ENCODE measurements around the gene VCL.

The VCL gene

DNA sequence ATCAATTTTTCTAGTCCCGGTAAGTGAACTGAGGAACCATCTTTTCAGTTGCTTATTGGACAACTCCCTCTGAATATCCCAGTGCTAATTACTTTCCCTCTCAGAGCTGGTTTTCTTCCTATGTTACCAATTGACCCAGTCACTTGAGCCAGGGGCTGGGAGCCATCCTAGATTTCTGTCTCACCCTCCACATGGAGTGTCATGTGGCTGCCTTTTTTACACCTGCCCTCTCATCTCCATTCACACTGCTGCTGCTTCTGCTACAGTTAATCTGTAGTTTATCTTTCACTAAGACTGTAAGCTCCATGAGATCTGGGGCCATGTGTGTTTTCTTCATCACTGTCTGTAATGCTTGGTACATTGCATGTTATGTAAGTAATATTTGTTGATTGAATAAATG lies 35.8 kb downstream of the VCL start:
- DNase-seq (ENCODE audit: low spot score) = no peak
- TF ChIP-seq, protein P1, sequence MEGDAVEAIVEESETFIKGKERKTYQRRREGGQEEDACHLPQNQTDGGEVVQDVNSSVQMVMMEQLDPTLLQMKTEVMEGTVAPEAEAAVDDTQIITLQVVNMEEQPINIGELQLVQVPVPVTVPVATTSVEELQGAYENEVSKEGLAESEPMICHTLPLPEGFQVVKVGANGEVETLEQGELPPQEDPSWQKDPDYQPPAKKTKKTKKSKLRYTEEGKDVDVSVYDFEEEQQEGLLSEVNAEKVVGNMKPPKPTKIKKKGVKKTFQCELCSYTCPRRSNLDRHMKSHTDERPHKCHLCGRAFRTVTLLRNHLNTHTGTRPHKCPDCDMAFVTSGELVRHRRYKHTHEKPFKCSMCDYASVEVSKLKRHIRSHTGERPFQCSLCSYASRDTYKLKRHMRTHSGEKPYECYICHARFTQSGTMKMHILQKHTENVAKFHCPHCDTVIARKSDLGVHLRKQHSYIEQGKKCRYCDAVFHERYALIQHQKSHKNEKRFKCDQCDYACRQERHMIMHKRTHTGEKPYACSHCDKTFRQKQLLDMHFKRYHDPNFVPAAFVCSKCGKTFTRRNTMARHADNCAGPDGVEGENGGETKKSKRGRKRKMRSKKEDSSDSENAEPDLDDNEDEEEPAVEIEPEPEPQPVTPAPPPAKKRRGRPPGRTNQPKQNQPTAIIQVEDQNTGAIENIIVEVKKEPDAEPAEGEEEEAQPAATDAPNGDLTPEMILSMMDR (IDR thresholded peaks at IDR 0.05) = no peak
- no peak overlapping the region for H3K27ac ChIP-seq
- no peak overlapping the region for H3K4me3 ChIP-seq

DNA sequence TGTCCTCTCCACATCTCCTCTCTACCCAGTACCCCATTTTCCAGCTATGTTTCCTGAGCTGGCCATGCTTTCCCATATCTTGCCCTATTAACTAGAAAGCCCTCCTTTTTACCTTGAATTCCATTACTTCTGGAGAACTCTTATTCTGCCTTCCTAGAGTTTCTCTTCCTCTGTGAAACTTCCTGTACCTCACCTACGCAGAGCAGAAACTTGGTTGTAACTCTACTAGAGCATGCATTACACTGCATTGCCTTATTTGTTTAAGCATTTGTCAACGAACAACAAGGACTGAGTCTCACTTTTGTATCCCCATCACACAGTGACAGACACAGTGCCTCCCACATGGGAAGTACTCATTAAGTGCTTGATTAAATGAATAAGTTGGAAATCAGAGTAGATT lies 36.4 kb downstream of the VCL start:
- Histone ChIP-seq H3K27ac (peak overlapping the region in 1 of 2 donors; percentile 53), H3K4me3 (no peak overlapping the region)
- TF ChIP-seq, protein P1 (IDR thresholded peaks at IDR 0.05) = no peak
- DNase-seq (ENCODE audit: low spot score) = no peak

DNA sequence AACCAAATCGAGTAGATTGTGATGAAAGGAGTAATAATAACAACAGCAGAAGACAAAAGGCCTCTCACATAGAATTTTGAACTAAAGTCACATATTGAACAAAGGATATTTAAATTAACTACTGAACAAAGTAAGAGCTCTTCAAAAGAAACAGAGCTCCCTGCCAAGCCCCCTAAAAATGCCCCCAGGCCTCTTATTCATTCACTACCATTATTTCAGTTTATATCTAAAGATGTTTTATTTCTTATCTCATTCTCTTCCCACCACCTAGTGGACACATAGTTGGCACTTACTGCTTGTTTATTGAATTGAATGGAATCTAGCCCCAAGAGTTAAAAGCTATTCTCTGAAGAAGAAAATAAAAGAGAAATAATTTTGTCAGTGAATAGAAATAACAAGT lies 37.4 kb downstream of the VCL start:
- no peak for DNase-seq (ENCODE audit: low spot score)
- TF ChIP-seq, protein P1 (IDR thresholded peaks at IDR 0.05) = no peak
- Histone ChIP-seq H3K4me3 (no peak overlapping the region), H3K27ac (peak overlapping the region in 1 of 2 donors; percentile 38)

DNA sequence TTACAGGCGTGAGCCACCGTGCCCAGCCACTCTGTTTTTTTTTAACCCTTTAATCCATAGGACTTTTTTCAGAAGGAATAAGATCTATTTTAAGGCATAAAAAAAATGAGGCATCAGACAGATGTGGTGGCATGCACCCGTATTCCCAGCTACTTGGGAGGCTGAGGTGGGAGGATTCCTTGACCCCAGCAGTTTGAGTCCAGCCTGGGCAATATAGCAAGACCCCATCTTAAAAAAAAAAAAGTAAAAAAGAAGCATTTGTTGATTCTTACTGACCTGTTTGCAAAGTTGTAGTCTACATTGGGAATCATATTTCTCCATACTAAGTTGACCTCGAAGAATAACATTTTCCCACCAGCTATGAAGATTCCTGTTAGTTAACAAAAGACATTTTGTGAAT lies 38.6 kb downstream of the VCL start:
- Histone ChIP-seq H3K27ac (no peak overlapping the region), H3K4me3 (no peak overlapping the region)
- TF ChIP-seq, protein P1 (IDR thresholded peaks at IDR 0.05) = no peak
- no peak for DNase-seq (ENCODE audit: low spot score)

DNA sequence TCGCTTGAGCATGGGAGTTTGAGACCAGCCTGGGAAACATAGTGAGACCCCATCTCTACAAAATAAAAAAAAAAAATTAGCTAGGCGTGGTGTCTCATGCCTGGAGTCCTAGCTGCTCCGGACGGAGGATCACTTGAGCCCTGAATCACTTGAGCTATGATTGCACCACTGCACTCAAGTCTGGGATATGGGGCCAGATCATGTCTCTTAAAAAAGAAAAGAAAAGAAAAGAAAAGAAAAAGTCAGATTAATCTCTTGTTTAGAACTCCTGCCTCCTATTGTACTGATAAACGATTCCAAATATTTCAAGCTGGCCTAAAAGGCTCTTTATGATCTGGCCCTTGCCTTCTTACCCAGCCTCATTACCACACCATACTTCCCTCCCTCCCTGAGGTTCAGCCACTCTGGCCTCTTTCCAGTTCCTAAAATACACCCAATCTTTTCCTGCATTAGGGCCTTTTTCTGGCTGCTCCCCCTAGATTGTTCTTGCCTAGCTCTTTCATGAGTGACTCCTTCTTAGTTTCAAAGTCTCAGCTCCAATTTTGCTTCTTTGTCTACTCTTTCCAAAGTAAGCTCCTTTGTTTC lies 41.7 kb downstream of the VCL start:
- H3K4me3 ChIP-seq = no peak overlapping the region
- DNase-seq (ENCODE audit: low spot score) = peak; percentile 76

DNA sequence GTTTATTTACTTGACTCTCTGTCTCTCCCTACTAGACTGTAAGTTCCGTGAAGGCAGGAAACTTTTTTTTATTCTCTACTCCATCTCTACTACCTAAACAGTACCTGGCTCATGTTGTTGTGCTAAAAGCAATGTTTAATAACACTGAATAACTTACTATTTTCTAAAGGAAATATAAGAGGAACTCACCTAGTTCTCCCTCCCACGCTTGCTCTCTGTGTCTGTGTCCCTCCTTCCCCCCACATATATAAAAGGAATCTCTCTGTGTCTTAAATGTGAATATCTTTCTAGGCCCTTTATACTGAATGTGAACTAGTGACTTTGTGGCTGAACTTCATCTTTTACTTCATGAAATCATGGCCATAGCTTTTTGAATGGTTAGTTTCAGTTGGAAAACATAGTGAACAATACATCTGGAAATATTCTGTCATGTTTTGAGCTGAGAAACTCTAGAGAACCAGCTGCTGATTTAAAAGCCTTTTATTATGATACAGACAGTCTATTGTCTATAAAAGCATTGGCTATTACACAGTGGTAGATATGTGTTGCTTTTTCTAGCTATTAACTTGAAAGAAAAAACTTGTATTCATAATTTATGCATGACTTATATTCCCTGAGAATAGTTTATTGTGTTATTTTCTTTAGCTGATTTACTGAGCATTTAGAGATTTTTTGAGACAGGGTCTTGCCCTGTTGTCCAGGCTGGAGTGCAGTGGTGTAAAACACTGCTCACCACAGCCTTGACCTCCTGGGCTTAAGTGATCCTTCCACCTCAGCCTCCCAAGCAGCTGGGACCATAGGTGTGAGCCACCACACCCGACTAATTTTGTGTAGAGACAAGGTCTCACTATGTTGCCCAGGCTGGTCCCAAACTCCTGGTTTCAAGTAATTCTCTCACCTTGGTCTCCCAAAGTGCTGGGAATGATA lies 42.5 kb downstream of the VCL start:
- no peak for DNase-seq (ENCODE audit: low spot score)
- no peak overlapping the region for H3K4me3 ChIP-seq
- H3K27ac ChIP-seq = peak overlapping the region; percentile 59 to 77
- TF ChIP-seq, protein P1 (IDR thresholded peaks at IDR 0.05) = no peak

More for the DNA sequence above, 41.7 kb downstream of the VCL start:
- TF ChIP-seq, protein P1 (IDR thresholded peaks at IDR 0.05) = no peak
- H3K27ac ChIP-seq = peak overlapping the region; percentile 59 to 77

Data from coronary artery (tissue), 2 donors.